Liver (tissue), 3 donors: ENCODE measurements around the gene PXYLP1.

Experiments used
- EGR1 ChIP-seq, 2 donors: IDR thresholded peaks; 2 replicates each; pipeline ENCODE4 v1.6.1; 2016 to 2018; ENCODE audit warnings: antibody characterized with exemption in 2 of 2, low read depth in 2 of 2
- TF ChIP-seq, protein P1 (sequence below): fragments of 150-350 bp; IDR thresholded peaks from 2 replicates; pipeline ENCODE4 v1.5.1; 2017; ENCODE audit warnings: improper control_type of control experiment, low read depth, low read length; ENCODE audit not compliant: missing input control
- donor health status: healthy.
- donor health status: healthy.

DNA sequence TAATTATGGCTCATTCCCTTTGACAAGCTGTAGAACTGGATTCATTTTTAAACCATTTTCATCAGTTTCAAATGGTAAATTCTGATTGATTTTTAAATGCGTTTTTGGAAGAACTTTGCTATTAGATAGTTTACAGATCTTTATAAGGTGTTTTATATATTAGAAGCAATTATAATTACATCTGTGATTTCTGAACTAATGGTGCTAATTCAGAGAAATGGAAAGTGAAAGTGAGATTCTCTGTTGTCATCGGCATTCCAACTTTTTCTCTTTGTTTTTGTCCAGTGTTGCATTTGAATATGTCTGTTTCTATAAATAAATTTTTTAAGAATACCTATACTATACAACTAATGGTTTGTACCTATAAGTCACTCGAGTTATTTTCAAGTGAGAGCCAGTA lies 62.7 kb downstream of the PXYLP1 start:
- no peak for TF ChIP-seq EGR1 (IDR thresholded peaks at IDR 0.05; ENCODE audit: low read depth in 2 of 2)
- TF ChIP-seq, protein P1, sequence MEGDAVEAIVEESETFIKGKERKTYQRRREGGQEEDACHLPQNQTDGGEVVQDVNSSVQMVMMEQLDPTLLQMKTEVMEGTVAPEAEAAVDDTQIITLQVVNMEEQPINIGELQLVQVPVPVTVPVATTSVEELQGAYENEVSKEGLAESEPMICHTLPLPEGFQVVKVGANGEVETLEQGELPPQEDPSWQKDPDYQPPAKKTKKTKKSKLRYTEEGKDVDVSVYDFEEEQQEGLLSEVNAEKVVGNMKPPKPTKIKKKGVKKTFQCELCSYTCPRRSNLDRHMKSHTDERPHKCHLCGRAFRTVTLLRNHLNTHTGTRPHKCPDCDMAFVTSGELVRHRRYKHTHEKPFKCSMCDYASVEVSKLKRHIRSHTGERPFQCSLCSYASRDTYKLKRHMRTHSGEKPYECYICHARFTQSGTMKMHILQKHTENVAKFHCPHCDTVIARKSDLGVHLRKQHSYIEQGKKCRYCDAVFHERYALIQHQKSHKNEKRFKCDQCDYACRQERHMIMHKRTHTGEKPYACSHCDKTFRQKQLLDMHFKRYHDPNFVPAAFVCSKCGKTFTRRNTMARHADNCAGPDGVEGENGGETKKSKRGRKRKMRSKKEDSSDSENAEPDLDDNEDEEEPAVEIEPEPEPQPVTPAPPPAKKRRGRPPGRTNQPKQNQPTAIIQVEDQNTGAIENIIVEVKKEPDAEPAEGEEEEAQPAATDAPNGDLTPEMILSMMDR = no peak
